ENCODE results near the gene IL4I1. TPM values are rescaled to one million over a fixed set of nuclear protein-coding genes. Genes with fewer than 3 reads are reported as not detected.
"Not testable (repeated sequence)": the region's sequence is repeated elsewhere in the genome, so short reads cannot be mapped to it uniquely, and the experiment has no call there.

Gene IL4I1
- total and polyA plus RNA-seq, 4 donors = 3.6 to 21.2 (median 3.8) TPM

- ATAC-seq (ENCODE audit: insufficient read depth, low FRiP score) = no peak
- peaks cover 0 to 16% (median 9%) of the 10 kb centered on the region in 5 donors for H3K4me1 ChIP-seq (ENCODE audit: control insufficient read depth in 5 of 5, insufficient read depth in 5 of 5, low read length in 5 of 5)
- H3K9ac ChIP-seq (ENCODE audit: insufficient read depth in 1 of 2, low read length in 2 of 2) = peak overlapping the region in 1 of 2 donors; percentile 23
- no peaks in the 10 kb centered on the region for H3K27me3 ChIP-seq (ENCODE audit: control insufficient read depth in 3 of 3, insufficient read depth in 3 of 3, low read length in 2 of 3)
- 94 to 95% methylated on average over 5 of the region's 5 CpGs for WGBS, 2 donors
- H3K36me3 ChIP-seq (ENCODE audit: control insufficient read depth in 4 of 4, insufficient read depth in 4 of 4, low read length in 4 of 4) = peaks cover 4 to 38% (median 28%) of the 10 kb centered on the region in 4 donors
- no peaks in the 10 kb centered on the region for H3K9me3 ChIP-seq (ENCODE audit: control insufficient read depth in 4 of 4, insufficient read depth in 3 of 4, low read length in 3 of 4)
- H3K27ac ChIP-seq (ENCODE audit: low read depth in 1 of 2, low read length in 1 of 2) = no peak overlapping the region
- TF ChIP-seq CTCF (IDR thresholded peaks at IDR 0.05; ENCODE audit: control extremely low read depth, extremely low read depth) = no peak
- no peak for DNase-seq
- H3K4me3 ChIP-seq = no peak overlapping the region
These were observed 28.8 kb upstream of the IL4I1 start for GRCh38 chr19:49925486-49925885.

GRCh38 chr19:49924881-49925210 lies 28.2 kb upstream of the IL4I1 start:
- DNase-seq; H3K9ac ChIP-seq (ENCODE audit: insufficient read depth in 1 of 2, low read length in 2 of 2); H3K27ac ChIP-seq (ENCODE audit: low read depth in 1 of 2, low read length in 1 of 2); ATAC-seq (ENCODE audit: insufficient read depth, low FRiP score); H3K4me3 ChIP-seq; H3K27me3 ChIP-seq (ENCODE audit: control insufficient read depth in 3 of 3, insufficient read depth in 3 of 3, low read length in 2 of 3); H3K9me3 ChIP-seq (ENCODE audit: control insufficient read depth in 4 of 4, insufficient read depth in 3 of 4, low read length in 3 of 4): not testable (repeated sequence)
- 96 to 98% methylated on average over 13 of the region's 13 CpGs for WGBS, 2 donors
- peaks cover 4 to 38% (median 28%) of the 10 kb centered on the region in 4 donors for H3K36me3 ChIP-seq (ENCODE audit: control insufficient read depth in 4 of 4, insufficient read depth in 4 of 4, low read length in 4 of 4)
- peaks cover 0 to 16% (median 8%) of the 10 kb centered on the region in 5 donors for H3K4me1 ChIP-seq (ENCODE audit: control insufficient read depth in 5 of 5, insufficient read depth in 5 of 5, low read length in 5 of 5)

- TF ChIP-seq CTCF (IDR thresholded peaks at IDR 0.05; ENCODE audit: control extremely low read depth, extremely low read depth) = no peak
- Histone ChIP-seq H3K27me3 (ENCODE audit: control insufficient read depth in 3 of 3, insufficient read depth in 3 of 3, low read length in 2 of 3) (no peaks in the 10 kb centered on the region), H3K4me3 (no peak overlapping the region), H3K9me3 (ENCODE audit: control insufficient read depth in 4 of 4, insufficient read depth in 3 of 4, low read length in 3 of 4) (no peaks in the 10 kb centered on the region), H3K9ac (ENCODE audit: insufficient read depth in 1 of 2, low read length in 2 of 2) (no peak overlapping the region), H3K4me1 (ENCODE audit: control insufficient read depth in 5 of 5, insufficient read depth in 5 of 5, low read length in 5 of 5) (peaks cover 0 to 16% (median 8%) of the 10 kb centered on the region in 5 donors), H3K27ac (ENCODE audit: low read depth in 1 of 2, low read length in 1 of 2) (no peak overlapping the region), H3K36me3 (ENCODE audit: control insufficient read depth in 4 of 4, insufficient read depth in 4 of 4, low read length in 4 of 4) (peaks cover 4 to 38% (median 29%) of the 10 kb centered on the region in 4 donors)
- DNase-seq (no peak), ATAC-seq (ENCODE audit: insufficient read depth, low FRiP score) (no peak)
- WGBS, 2 donors = 85 to 86% methylated on average over 25 of the region's 25 CpGs
These were observed 27.6 kb upstream of the IL4I1 start for GRCh38 chr19:49924004-49924880.

- DNase-seq = no peak
- Histone ChIP-seq H3K4me1 (ENCODE audit: control insufficient read depth in 5 of 5, insufficient read depth in 5 of 5, low read length in 5 of 5) (peaks cover 0 to 13% (median 8%) of the 10 kb centered on the region in 5 donors), H3K27me3 (ENCODE audit: control insufficient read depth in 3 of 3, insufficient read depth in 3 of 3, low read length in 2 of 3) (no peaks in the 10 kb centered on the region), H3K27ac (ENCODE audit: low read depth in 1 of 2, low read length in 1 of 2) (no peak overlapping the region), H3K36me3 (ENCODE audit: control insufficient read depth in 4 of 4, insufficient read depth in 4 of 4, low read length in 4 of 4) (peaks cover 4 to 40% (median 31%) of the 10 kb centered on the region in 4 donors), H3K9ac (ENCODE audit: insufficient read depth in 1 of 2, low read length in 2 of 2) (no peak overlapping the region), H3K9me3 (ENCODE audit: control insufficient read depth in 4 of 4, insufficient read depth in 3 of 4, low read length in 3 of 4) (no peaks in the 10 kb centered on the region), H3K4me3 (no peak overlapping the region)
- no peak for TF ChIP-seq CTCF (IDR thresholded peaks at IDR 0.05; ENCODE audit: control extremely low read depth, extremely low read depth)
- no peak for ATAC-seq (ENCODE audit: insufficient read depth, low FRiP score)
- WGBS, 2 donors = 81 to 87% methylated on average over 29 to 31 of the region's 31 CpGs
These were observed 26.6 kb upstream of the IL4I1 start for GRCh38 chr19:49923055-49924003.
